Measurements from ENCODE around the gene GID8.
A peak's percentile ranks its signal among the peaks of the same experiment; 100 is the strongest.

Gene GID8

GRCh38 chr20:62970307-62971210 lies 32.6 kb downstream of the GID8 start:
- DNase-seq (ENCODE audit: low read depth) = no peak

- DNase-seq (ENCODE audit: low read depth) = no peak
Observed at GRCh38 chr20:62971211-62971949, 33.4 kb downstream of the GID8 start.

DNA sequence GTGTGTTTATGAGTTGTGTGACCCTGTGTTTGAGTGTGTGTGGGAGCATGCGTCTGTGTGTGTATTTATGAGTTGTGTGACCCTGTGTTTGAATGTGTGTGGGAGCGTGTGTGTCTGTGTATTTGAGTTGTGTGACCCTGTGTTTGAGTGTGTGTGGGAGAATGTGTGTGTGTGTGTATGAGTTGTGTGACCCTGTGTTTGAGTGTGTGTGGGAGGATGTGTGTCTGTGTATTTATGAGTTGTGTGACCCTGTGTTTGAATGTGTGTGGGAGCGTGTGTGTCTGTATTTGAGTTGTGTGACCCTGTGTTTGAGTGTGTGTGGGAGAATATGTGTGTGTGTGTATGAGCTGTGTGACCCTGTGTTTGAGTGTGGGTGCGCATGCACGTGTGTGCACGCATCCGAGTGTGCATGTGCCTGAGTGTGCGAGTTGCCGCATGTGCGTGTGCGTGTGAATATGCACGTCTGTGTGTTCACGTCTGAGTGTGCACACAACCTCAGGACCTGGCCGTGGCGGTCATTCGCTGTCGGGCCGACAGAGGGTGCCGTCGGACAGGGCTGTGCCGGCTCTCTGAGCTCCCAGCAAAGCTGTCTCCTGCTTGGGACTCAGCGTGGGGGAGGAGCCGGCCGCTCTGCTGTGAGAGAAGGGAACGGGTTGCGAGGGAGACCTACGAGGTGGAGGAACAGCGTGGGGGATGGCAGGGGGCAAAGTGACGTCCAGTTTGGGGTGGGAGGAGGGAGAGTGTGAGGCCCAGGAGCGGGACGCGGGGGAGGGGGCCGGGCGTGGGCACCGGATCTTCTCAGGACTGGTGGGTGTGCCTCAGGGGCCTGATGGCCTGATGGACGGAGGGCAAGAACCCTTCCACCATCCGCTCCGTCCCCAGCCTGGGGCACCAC lies 34.2 kb downstream of the GID8 start:
- DNase-seq (ENCODE audit: low read depth) = peak; percentile 87

- DNase-seq (ENCODE audit: low read depth) = no peak
Observed at GRCh38 chr20:62972845-62973745, 35.1 kb downstream of the GID8 start.

GRCh38 chr20:62975251-62975760 lies 37.4 kb downstream of the GID8 start:
- no peak for DNase-seq (ENCODE audit: low read depth)

DNA sequence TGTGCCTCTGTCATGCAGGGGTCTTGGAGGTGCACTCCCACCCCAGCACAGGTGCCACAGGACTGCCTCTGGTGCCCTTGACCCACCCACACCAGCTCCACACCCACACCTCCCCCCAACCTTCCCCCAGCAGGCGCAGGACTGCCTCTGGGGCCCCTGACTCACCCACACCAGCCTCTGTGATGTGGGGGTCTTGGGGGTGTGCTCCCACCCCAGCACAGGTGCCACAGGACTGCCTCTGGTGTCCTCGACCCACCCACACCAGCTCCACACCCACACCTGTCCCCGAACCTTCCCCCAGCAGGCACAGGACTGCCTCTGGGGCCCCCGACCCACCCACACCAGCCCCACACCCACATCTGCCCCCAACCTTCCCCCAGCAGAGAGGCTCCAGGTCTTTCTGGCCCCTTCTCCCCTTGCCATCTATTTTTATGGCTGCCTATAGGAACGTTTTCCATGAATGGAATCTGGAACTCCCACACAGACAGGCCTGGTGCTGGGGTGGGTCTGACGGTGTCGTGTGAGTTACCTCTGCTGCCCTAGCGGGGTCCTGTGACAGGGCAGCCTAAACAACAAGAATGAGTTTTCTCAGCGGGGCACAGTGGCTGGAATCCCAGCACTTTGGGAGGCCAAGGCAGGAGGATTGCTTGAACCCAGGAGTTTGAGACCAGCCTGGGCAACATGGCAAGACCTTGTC lies 38.0 kb downstream of the GID8 start:
- DNase-seq (ENCODE audit: low read depth) = no peak

DNA sequence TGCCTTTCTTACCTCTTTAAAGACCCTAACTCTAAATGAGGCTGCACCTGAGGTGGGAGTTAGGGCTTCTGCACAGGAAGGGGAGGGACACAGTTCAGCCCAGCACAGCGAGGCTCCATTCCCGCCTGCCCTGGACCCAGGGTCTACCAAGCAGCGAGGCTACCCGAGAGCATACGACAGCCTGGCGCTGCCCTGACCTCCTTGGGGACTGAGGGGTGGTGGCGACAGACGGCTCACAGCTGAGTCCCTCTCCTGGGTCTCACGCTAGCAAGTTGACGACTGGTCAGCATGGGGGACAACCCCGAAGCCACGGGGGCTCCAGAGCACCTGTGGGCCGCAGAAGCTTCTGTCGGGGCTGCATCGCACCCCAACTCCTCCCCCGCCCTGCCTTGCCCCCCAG lies 38.9 kb downstream of the GID8 start:
- no peak for DNase-seq (ENCODE audit: low read depth)

GRCh38 chr20:62977613-62978560 lies 39.9 kb downstream of the GID8 start:
- peak; percentile 65 for DNase-seq (ENCODE audit: low read depth)

DNA sequence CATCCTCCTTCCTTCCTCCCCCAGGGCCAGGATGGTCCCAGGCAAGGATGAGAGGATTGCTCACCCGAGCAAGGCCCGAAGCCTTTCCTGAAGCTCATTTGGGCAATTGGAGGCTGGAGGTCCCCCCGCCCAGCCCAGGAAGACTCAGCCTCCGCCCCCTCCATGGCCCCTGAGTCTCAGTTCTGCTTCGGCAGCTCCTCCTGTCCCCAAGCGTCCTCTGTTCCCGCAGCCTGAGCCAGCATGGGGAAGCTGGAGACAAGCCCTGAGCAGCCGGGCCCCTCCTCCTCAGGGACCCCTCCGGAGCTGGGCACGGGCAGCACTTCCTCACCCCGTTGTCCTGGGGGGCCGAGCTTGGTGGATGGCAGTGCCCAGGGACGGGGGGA lies 40.6 kb downstream of the GID8 start:
- DNase-seq (ENCODE audit: low read depth) = no peak

- no peak for DNase-seq (ENCODE audit: low read depth)
Observed at GRCh38 chr20:62979310-62979709, 41.4 kb downstream of the GID8 start.

DNA sequence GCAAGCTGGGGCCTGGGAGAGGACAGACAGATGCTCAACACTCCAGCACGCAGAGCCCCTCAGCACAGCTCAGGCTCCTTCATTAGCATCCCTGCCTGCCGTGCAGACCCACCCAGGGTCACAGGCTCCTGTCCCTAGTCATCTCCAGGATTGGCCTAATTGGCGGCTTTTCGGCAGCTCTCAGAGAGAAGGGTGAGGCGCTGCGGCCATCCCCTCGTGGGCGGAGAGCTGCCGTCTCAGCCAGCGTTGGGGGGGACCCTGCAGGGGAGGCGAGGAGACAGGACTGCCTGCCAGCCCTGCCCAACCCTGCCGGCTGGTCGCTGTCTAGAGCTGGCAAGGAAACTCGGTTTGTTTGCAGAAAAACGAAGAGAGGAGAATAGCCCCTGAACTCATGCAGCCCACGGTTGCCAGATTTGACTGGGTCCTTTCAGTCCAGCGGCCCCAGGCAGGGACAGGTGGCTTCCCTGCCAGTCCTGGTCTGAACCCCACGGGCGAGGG lies 42.0 kb downstream of the GID8 start:
- DNase-seq (ENCODE audit: low read depth) = no peak

DNA sequence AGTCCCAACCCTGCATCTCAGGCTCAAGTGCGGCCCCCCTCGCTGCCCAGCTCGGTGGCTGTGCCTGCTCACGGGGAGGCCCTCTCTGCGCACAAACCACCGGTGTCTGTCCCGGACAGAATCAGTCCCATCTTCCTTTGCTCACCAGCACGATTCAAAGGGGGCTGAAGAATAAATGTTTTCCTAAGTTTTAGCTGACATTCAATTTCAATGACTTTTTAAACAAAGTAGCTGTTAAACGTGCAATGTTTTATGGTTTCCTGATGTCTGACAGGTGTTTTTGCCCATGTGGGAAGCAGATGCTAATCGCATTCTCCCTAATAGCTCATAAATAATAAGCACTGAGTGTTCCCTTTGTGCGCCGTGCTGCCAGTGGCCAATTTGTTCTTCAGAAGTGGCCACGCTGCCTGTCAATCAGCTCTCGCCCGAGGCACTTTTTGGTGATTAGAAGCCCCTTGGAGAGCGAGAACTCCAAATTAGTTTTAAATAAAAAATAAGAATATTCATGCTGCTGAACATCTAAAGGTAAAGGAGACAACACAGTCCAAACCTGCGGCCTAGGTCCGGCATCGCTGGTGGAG lies 42.5 kb downstream of the GID8 start:
- DNase-seq (ENCODE audit: low read depth) = no peak

GRCh38 chr20:62980970-62981369 lies 43.0 kb downstream of the GID8 start:
- peak; percentile 25 for DNase-seq (ENCODE audit: low read depth)

GRCh38 chr20:62982124-62983075 lies 44.5 kb downstream of the GID8 start:
- DNase-seq (ENCODE audit: low read depth) = no peak

DNA sequence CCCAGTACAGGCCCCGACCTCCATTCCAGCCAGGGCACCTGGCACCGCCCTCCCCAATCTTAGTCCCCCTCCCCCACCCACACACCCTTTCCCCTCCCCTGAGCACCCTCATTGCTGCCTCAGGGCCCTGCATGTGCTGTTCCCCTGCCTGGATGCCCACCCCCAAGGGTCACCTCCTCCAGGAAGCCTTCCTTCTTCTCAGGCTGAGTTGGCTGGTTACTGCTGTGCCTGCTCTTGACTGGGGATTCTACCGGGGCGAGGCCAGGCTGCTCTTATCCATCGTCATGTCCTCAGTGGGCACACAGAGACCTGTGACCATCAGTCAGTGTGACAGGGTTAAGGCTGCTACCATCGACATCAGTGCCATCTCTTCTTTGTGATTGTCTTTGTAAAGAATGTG lies 45.3 kb downstream of the GID8 start:
- DNase-seq (ENCODE audit: low read depth) = no peak

DNA sequence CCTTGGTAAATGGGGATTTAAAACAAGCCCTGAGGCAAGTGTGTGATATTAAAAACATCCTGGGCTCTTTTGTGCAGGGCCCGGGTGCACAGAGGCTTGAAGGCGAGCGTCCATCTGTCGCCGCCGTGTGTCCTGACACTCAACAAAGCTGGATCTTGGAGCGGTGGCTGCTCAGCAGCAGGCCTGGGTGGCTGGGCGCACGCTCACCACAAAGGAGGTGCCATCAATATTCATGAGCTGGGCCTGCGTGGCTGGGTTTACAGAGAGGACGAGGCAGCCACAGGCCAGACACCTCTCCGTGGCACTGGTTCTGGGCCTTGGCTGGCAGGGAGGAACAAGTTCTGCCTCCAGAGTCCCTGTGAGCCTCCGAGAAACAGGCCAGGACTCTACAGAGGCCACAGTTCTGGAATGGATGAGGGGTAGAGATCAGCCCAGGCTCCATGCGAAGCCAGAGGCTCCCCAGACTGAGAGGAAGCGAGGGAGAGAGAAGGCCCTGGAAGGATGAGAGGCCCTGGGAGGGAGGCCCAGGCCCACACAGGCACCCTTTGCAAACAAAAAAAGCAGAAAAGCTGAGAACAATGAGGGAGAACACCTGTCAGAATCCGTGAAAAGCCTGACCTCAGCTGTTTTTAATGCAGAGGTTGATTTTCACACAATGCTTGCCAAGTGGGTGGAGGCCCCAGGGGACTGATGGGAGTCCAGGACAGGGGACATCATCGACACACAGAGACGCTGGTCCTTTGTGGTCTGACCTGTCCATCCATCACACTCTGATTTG lies 46.9 kb downstream of the GID8 start:
- no peak for DNase-seq (ENCODE audit: low read depth)

- DNase-seq (ENCODE audit: low read depth) = no peak
Observed at GRCh38 chr20:62985444-62985778, 47.5 kb downstream of the GID8 start.

Data from activated T-cell treated with anti-CD3 and anti-CD28 coated beads for 48 hours (primary cell).